Activated CD4-positive, alpha-beta T cell treated with anti-CD3 and anti-CD28 coated beads for 36 hours (primary cell): ENCODE measurements around the gene DNAH9. TPM values are rescaled to one million over a fixed set of nuclear protein-coding genes. Genes with fewer than 3 reads are reported as not detected.
"Not testable (repeated sequence)": the region's sequence is repeated elsewhere in the genome, so short reads cannot be mapped to it uniquely, and the experiment has no call there.

Source experiments
- ATAC-seq: fragments of 200-7000 bp; cut with Tn5 transposase; one replicate; pipeline ENCODE4 v1.10.0; 2021; ENCODE audit warnings: mild to moderate bottlenecking, moderate library complexity
- CTCF ChIA-PET: fragments of 350-600 bp; sonication (Branson Sonifier 250); formaldehyde crosslinking; loops from one replicate; lab custom pipeline; 2021; ENCODE audit warnings: antibody characterized with exemption; lab: Charles Lee
- POLR2A ChIA-PET: fragments of 350-600 bp; sonication (Branson Sonifier 250); formaldehyde crosslinking; loops from one replicate; lab custom pipeline; 2021; ENCODE audit warnings: antibody characterized with exemption, inconsistent platforms; lab: Charles Lee
- DNase-seq: peaks from one replicate; pipeline ENCODE4 v3.0.0-alpha.2; 2020
- H3K27ac Mint-ChIP-seq: one replicate; pipeline ENCODE4 v1.8.0; 2021; ENCODE audit warnings: mixed read lengths
- H3K27me3 Mint-ChIP-seq: one replicate; pipeline ENCODE4 v1.8.0; 2021; ENCODE audit warnings: mixed read lengths
- H3K36me3 Mint-ChIP-seq: one replicate; pipeline ENCODE4 v1.8.0; 2021; ENCODE audit warnings: low read depth, mixed read lengths
- H3K4me1 Mint-ChIP-seq: one replicate; pipeline ENCODE4 v1.8.0; 2021; ENCODE audit warnings: mixed read lengths
- H3K4me3 Mint-ChIP-seq: one replicate; pipeline ENCODE4 v1.8.0; 2021; ENCODE audit warnings: mild to moderate bottlenecking, moderate library complexity, mixed read lengths
- H3K9me3 Mint-ChIP-seq: one replicate; pipeline ENCODE4 v1.8.0; 2021; ENCODE audit warnings: low read depth, mixed read lengths
- intact Hi-C, 2 experiments: fragments of 100-400 bp; cut with DNase I in 1 of 2; cut with micrococcal nuclease in 1 of 2; formaldehyde crosslinking; loops; one replicate each; pipeline versions ENCODE4 v1.14.2 to v1.15.1; 2022 to 2024; cut with DNase I, micrococcal nuclease
- total RNA-seq, 2 experiments: library from RNA; stranded (reverse); gene quantifications; one replicate each; pipeline ENCODE4 v1.2.3, GENCODE V29; 2021

Gene DNAH9
- total RNA-seq, 2 experiments from 2014 or later: not detected

GRCh38 chr17:11950771-11951519, 352.7 kb downstream of the DNAH9 start:
- H3K9me3 Mint-ChIP-seq: peaks cover 13% of the 10 kb centered on the region
- POLR2A ChIA-PET: no interaction called here
- peaks cover 22% of the 10 kb centered on the region for H3K36me3 Mint-ChIP-seq

DNA sequence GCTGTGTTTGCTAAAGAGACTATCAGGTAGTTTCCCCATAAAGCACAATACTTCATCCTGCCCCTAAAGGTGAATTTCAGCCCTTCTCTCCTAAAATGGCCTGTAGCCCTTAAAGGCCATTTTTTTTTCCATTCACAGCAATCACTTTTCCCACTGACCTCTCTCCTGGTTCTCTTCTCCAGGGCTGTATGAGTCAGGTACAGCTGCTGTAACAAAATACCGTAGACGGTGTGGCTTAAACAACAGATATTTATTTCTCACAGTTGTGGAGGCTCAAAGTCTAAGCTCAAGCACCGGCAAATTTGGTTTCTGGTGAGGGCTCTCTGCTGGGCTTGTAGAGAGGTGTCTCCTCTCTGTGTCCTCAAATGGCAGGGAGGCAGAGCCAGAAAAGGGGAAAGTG, 354.3 kb downstream of the DNAH9 start:
- Mint-ChIP-seq H3K4me1 (no peaks in the 10 kb centered on the region), H3K9me3 (peaks cover 20% of the 10 kb centered on the region), H3K4me3 (no peak overlapping the region), H3K36me3 (peaks cover 33% of the 10 kb centered on the region), H3K27ac (no peak overlapping the region), H3K27me3 (no peaks in the 10 kb centered on the region)
- DNase-seq (no peak), ATAC-seq (no peak)
- ChIA-PET POLR2A (no interaction called here), CTCF (no interaction called here)
- intact Hi-C loops: no loop called here

More at GRCh38 chr17:11950771-11951519, 352.7 kb downstream of the DNAH9 start:
- ATAC-seq (no peak), DNase-seq (no peak)
- intact Hi-C loops: no loop called here
- Mint-ChIP-seq H3K27me3 (no peaks in the 10 kb centered on the region), H3K4me1 (no peaks in the 10 kb centered on the region), H3K27ac (no peak overlapping the region), H3K4me3 (no peak overlapping the region)
- CTCF ChIA-PET: no interaction called here

DNA sequence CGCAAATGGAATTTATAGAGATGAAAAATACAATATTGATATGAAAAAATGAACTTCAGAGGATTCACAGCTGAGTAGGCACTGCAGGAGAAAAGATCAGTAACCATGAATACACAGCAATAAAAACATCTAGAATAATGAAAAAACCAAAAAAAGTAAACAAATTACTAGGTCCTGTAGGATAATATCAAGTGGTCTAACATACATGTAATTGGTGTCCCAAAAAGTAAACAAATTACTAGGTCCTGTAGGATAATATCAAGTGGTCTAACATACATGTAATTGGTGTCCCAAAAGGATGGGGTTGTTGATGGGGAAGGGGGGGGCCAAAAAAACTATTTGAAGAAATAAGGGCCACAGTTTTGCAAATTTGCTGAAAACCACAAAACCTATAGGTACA, 355.7 kb downstream of the DNAH9 start:
- H3K27me3 Mint-ChIP-seq: no peaks in the 10 kb centered on the region
- ATAC-seq (no peak), DNase-seq (no peak)
- H3K9me3 Mint-ChIP-seq: peaks cover 20% of the 10 kb centered on the region
- intact Hi-C loops: no loop called here
- H3K36me3 Mint-ChIP-seq: peaks cover 42% of the 10 kb centered on the region
- no peak overlapping the region for H3K27ac Mint-ChIP-seq
- H3K4me1 Mint-ChIP-seq: no peaks in the 10 kb centered on the region
- H3K4me3 Mint-ChIP-seq: no peak overlapping the region
- CTCF ChIA-PET: no interaction called here
- POLR2A ChIA-PET: no interaction called here

DNA sequence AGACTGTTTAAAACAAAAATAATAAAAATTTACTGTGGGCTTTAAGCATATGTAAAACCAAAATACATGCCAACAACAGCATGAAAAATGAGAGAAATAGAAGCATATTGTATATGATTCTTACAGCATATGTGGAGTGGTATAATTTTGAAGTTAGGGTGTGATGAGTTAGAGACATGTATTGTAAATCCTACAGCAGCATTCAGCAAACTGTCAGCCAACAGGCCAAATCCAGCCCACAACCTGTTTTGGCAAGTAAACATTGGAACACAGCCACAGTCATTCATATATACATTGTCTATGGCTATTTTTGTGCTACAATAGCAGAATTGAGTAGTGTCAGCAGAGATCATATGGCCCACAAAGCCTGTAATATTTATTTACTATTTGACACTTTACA, 356.7 kb downstream of the DNAH9 start:
- H3K27me3 Mint-ChIP-seq: no peaks in the 10 kb centered on the region
- peaks cover 42% of the 10 kb centered on the region for H3K36me3 Mint-ChIP-seq
- POLR2A ChIA-PET: no interaction called here
- CTCF ChIA-PET: no interaction called here
- H3K4me3 Mint-ChIP-seq: no peak overlapping the region
- intact Hi-C loops: no loop called here
- peaks cover 20% of the 10 kb centered on the region for H3K9me3 Mint-ChIP-seq
- H3K4me1 Mint-ChIP-seq: no peaks in the 10 kb centered on the region
- no peak overlapping the region for H3K27ac Mint-ChIP-seq
- no peak for ATAC-seq
- no peak for DNase-seq

DNA sequence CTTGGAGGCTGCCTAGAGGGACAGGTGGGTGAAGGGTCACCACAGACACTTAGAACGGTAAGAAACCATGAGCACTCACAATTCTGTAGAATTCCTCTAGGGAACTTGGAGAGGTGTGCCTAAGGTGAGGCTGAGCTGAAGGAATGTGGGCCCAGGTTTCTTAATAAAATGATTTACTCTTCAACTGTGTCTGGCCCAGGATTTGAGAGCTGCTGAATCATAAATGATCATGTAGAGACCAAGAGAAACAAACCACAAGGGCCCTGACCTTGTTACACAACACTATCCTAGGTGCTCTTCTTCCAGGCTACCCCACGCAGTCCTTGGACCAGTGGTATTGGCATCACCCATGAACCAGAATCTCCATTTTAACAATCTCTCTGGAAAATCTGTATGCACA, 371.3 kb downstream of the DNAH9 start:
- Mint-ChIP-seq H3K27me3 (no peaks in the 10 kb centered on the region), H3K9me3 (peaks cover 38% of the 10 kb centered on the region), H3K4me3 (no peak overlapping the region), H3K27ac (no peak overlapping the region), H3K36me3 (peaks cover 47% of the 10 kb centered on the region), H3K4me1 (no peaks in the 10 kb centered on the region)
- POLR2A ChIA-PET: no interaction called here
- no peak for DNase-seq
- CTCF ChIA-PET: no interaction called here
- intact Hi-C loops: no loop called here
- no peak for ATAC-seq

GRCh38 chr17:11972741-11973140, 374.5 kb downstream of the DNAH9 start:
- H3K9me3 Mint-ChIP-seq: peaks cover 18% of the 10 kb centered on the region
- peaks cover 45% of the 10 kb centered on the region for H3K36me3 Mint-ChIP-seq
- ATAC-seq, H3K4me1 Mint-ChIP-seq, H3K27me3 Mint-ChIP-seq, CTCF ChIA-PET, intact Hi-C loops, POLR2A ChIA-PET, H3K4me3 Mint-ChIP-seq, DNase-seq, H3K27ac Mint-ChIP-seq: not testable (repeated sequence)

DNA sequence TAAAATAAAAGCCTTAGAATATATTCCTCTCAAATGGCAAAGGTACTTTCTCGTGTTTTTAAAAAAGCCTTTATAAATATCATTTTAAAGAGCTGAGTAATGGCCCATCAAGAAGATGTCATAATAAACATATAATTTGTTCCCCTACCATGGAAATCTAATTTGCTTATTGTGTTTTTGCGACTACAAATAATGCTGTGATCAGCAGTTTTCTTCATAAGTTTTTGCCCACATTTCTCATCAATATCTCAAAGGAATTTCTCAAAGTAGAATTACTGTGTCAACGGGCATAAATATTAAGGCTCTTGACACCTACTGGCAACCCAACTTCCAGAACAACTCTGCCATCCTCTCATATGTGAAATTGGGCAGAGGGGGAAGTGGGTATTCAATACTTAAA, 381.5 kb downstream of the DNAH9 start:
- H3K27ac Mint-ChIP-seq: no peak overlapping the region
- H3K9me3 Mint-ChIP-seq: peaks cover 4% of the 10 kb centered on the region
- CTCF ChIA-PET: interaction anchor here (0.7 to 1.2 kb wide), 3 partner anchors 17 to 1134 kb away, joined by 3 to 4 read pairs (median 3); partner anchors contain the start of gene ZNF18
- ATAC-seq (no peak), DNase-seq (no peak)
- POLR2A ChIA-PET: no interaction called here
- H3K4me3 Mint-ChIP-seq: no peak overlapping the region
- H3K4me1 Mint-ChIP-seq: no peaks in the 10 kb centered on the region
- no peaks in the 10 kb centered on the region for H3K27me3 Mint-ChIP-seq
- peaks cover 62% of the 10 kb centered on the region for H3K36me3 Mint-ChIP-seq
- intact Hi-C loops: no loop called here

DNA sequence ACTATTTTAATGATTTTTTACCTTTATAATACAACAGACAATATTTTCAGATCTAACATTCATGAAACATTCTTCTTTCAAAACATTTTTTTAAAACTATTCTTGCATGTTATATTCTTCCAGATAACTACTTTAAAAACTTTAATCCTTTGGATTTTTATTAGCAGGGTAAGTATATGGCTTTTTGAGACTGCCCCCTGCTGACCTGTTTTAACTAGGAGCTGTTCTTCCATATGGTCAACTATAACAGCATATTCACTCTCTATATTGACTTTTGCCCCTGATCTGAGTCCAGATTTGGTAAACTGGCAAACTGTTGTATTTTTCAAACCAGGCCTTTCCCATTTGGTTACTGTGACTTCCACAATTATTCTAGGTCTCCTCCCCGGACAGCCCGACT, 382.5 kb downstream of the DNAH9 start:
- Mint-ChIP-seq H3K4me3 (no peak overlapping the region), H3K27ac (no peak overlapping the region), H3K9me3 (no peaks in the 10 kb centered on the region), H3K4me1 (no peaks in the 10 kb centered on the region), H3K36me3 (peaks cover 61% of the 10 kb centered on the region), H3K27me3 (no peaks in the 10 kb centered on the region)
- DNase-seq (no peak), ATAC-seq (no peak)
- ChIA-PET POLR2A (no interaction called here), CTCF (interaction anchor here (0.7 to 1.0 kb wide), 2 partner anchors 12 to 31 kb away, joined by 3 read pairs; no protein-coding TSS in a partner anchor)
- intact Hi-C loops: no loop called here

DNA sequence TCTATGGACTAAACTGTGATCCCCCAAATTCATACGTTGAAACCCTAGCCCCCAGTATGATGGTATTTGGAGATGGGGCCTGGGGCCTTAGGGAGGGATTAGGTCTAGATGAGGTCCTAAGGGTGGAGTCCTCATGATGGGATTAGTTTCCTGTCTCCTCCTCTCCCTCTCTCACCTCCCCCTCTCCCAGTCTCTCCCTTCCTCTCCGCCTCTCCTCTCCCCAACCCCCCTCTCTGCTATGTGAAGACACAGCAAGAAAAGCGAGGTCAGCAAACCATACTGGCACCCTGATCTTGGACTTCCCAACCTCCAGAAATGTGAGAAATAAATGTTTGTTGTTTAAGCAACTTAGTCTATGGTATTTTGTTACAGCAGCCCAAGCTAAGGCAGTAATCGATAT, 383.6 kb downstream of the DNAH9 start:
- CTCF ChIA-PET: no interaction called here
- Mint-ChIP-seq H3K4me3 (no peak overlapping the region), H3K9me3 (no peaks in the 10 kb centered on the region), H3K36me3 (peaks cover 55% of the 10 kb centered on the region), H3K27ac (no peak overlapping the region), H3K27me3 (no peaks in the 10 kb centered on the region), H3K4me1 (no peaks in the 10 kb centered on the region)
- no peak for ATAC-seq
- DNase-seq: no peak
- intact Hi-C loops: no loop called here
- POLR2A ChIA-PET: no interaction called here

DNA sequence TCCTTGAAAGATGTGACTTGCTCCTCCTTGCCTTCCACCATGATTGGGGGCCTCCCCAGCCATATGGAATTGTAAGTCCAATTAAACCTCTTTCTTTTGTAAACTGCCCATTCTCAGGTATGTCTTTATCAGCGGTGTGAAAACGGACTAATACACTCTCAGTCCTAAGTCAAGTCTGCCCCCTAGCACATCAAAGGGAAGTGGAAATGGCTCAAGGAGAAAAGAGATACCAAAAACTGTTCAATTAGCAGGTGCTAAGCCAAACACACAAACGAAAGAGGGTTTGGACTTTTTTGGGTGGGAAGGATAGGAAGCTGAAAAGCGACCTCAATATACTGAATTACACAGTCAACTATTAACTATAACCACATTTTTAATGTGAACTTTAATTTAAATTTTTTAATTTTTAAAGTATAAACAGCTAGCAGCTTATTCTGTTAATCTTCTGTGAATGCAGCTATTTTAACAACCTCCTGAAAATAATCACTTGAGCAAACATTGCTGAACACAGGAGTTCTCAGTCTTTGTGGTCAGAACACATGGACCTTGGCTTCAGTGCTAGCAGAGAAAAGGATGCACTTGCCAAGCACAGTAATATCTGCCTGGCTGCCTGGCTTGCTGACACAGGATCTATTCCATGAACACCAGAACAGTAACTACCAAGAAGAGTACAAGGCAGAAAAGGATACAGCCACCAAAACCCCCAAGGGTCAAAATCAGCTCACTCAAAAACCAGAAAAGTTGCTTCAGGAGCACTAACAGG, 388.1 kb downstream of the DNAH9 start:
- no peak for DNase-seq
- no peak overlapping the region for H3K27ac Mint-ChIP-seq
- H3K36me3 Mint-ChIP-seq: peaks cover 64% of the 10 kb centered on the region
- no peaks in the 10 kb centered on the region for H3K9me3 Mint-ChIP-seq
- ChIA-PET CTCF (interaction anchor here (0.6 to 1.6 kb wide), 4 partner anchors 9 to 1339 kb away, joined by 3 to 5 read pairs (median 4); partner anchors contain the start of gene ZNF18), POLR2A (interaction anchor here (0.7 kb wide), 1 partner anchor 11 kb away, joined by 3 read pairs; the partner anchor contains the start of gene ZNF18)
- intact Hi-C loops: loop anchor here in 1 of 2 experiments (2.0 kb wide), 1 partner anchor 1110 kb away; no protein-coding TSS in a partner anchor
- H3K4me3 Mint-ChIP-seq: no peak overlapping the region
- ATAC-seq: no peak
- H3K4me1 Mint-ChIP-seq: peaks cover 7% of the 10 kb centered on the region
- H3K27me3 Mint-ChIP-seq: no peaks in the 10 kb centered on the region

GRCh38 chr17:11986942-11987329, 388.7 kb downstream of the DNAH9 start:
- H3K4me1 Mint-ChIP-seq: peaks cover 7% of the 10 kb centered on the region
- peak; percentile 33 for ATAC-seq
- DNase-seq: no peak
- H3K27me3 Mint-ChIP-seq: no peaks in the 10 kb centered on the region
- intact Hi-C loops: loop anchor here in 1 of 2 experiments (2.0 kb wide), 1 partner anchor 1110 kb away; no protein-coding TSS in a partner anchor
- H3K9me3 Mint-ChIP-seq: no peaks in the 10 kb centered on the region
- POLR2A ChIA-PET: no interaction called here
- H3K36me3 Mint-ChIP-seq: peaks cover 63% of the 10 kb centered on the region
- H3K27ac Mint-ChIP-seq: no peak overlapping the region
- no peak overlapping the region for H3K4me3 Mint-ChIP-seq
- CTCF ChIA-PET: interaction anchor here (0.7 to 1.6 kb wide), 3 partner anchors 9 to 10 kb away, joined by 4 to 5 read pairs (median 4); partner anchors contain the start of gene ZNF18
